ENCODE measurements around the gene PRKAR2B. TPM values are rescaled to one million over a fixed set of nuclear protein-coding genes. Genes with fewer than 3 reads are reported as not detected.

The PRKAR2B gene
- total RNA-seq, 1 donor from 2014 or later: 43.4 TPM

- Histone ChIP-seq H3K27me3 (no peaks in the 10 kb centered on the region), H3K9me3 (ENCODE audit: low read depth) (no peaks in the 10 kb centered on the region), H3K36me3 (no peaks in the 10 kb centered on the region), H3K4me3 (peak within 1 kb of the TSS; percentile 85), H3K4me1 (peaks cover 23% of the 10 kb centered on the region), H3K79me2 (ENCODE audit: low read depth) (peaks cover 36% of the 10 kb centered on the region), H3K4me2 (peak within 1 kb of the TSS; percentile 88), H4K20me1 (ENCODE audit: low read depth) (peaks cover 21% of the 10 kb centered on the region), H2AFZ (replicated peaks) (peak within 1 kb of the TSS; percentile 98), H3F3A (ENCODE audit: low read depth) (peaks cover 46% of the 10 kb centered on the region), H3K27ac (peak within 1 kb of the TSS; percentile 99), H3K9ac (peak within 1 kb of the TSS; percentile 87)
- peak; percentile 99 for DNase-seq (ENCODE audit: low spot score)
- Mint-ChIP-seq H3K27ac (peak within 1 kb of the TSS; percentile 91), H3K36me3 (no peaks in the 10 kb centered on the region), H3K4me3 (peak within 1 kb of the TSS; percentile 92), H3K4me1 (peaks cover 29% of the 10 kb centered on the region), H3K9me3 (no peaks in the 10 kb centered on the region), H3K27me3 (ENCODE audit: insufficient read depth, low read depth) (no peaks in the 10 kb centered on the region)
- TF ChIP-seq EZH2phosphoT487 (IDR thresholded peaks at IDR 0.05): no peak
Observed at GRCh38 chr7:107168233-107169119, 124.0 kb downstream of the PRKAR2B start, which contains the start of gene HBP1. Gene HBP1, plus strand, starts transcription at chr7:107169003. Its CDS starts 10,891 bp downstream, at chr7:107179894.

GRCh38 chr7:107169120-107170050 is 124.9 kb downstream of the PRKAR2B start:
- Histone ChIP-seq H3K4me1 (peaks cover 32% of the 10 kb centered on the region), H3K4me2 (peak overlapping the region; percentile 88), H3K36me3 (no peaks in the 10 kb centered on the region), H2AFZ (replicated peaks) (peak overlapping the region; percentile 58), H3K79me2 (ENCODE audit: low read depth) (peaks cover 46% of the 10 kb centered on the region), H3K4me3 (peak overlapping the region; percentile 85), H3K27ac (peak overlapping the region; percentile 99), H3F3A (ENCODE audit: low read depth) (peaks cover 49% of the 10 kb centered on the region), H4K20me1 (ENCODE audit: low read depth) (peaks cover 31% of the 10 kb centered on the region), H3K9ac (peak overlapping the region; percentile 87), H3K9me3 (ENCODE audit: low read depth) (no peaks in the 10 kb centered on the region), H3K27me3 (no peaks in the 10 kb centered on the region)
- H3K4me1 Mint-ChIP-seq: peaks cover 38% of the 10 kb centered on the region
- DNase-seq (ENCODE audit: low spot score): peak; percentile 98
- peak overlapping the region; percentile 92 for H3K4me3 Mint-ChIP-seq
- H3K27ac Mint-ChIP-seq: peak overlapping the region; percentile 91
- no peaks in the 10 kb centered on the region for H3K36me3 Mint-ChIP-seq
- TF ChIP-seq EZH2phosphoT487 (IDR thresholded peaks at IDR 0.05) (no peak), EZH2 (IDR thresholded peaks at IDR 0.05) (no peak)
- TF ChIP-seq, protein P1, sequence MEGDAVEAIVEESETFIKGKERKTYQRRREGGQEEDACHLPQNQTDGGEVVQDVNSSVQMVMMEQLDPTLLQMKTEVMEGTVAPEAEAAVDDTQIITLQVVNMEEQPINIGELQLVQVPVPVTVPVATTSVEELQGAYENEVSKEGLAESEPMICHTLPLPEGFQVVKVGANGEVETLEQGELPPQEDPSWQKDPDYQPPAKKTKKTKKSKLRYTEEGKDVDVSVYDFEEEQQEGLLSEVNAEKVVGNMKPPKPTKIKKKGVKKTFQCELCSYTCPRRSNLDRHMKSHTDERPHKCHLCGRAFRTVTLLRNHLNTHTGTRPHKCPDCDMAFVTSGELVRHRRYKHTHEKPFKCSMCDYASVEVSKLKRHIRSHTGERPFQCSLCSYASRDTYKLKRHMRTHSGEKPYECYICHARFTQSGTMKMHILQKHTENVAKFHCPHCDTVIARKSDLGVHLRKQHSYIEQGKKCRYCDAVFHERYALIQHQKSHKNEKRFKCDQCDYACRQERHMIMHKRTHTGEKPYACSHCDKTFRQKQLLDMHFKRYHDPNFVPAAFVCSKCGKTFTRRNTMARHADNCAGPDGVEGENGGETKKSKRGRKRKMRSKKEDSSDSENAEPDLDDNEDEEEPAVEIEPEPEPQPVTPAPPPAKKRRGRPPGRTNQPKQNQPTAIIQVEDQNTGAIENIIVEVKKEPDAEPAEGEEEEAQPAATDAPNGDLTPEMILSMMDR (IDR thresholded peaks at IDR 0.05): no peak
- no peaks in the 10 kb centered on the region for H3K9me3 Mint-ChIP-seq
- no peaks in the 10 kb centered on the region for H3K27me3 Mint-ChIP-seq (ENCODE audit: insufficient read depth, low read depth)

GRCh38 chr7:107170051-107170915 is 125.8 kb downstream of the PRKAR2B start:
- Mint-ChIP-seq H3K27me3 (ENCODE audit: insufficient read depth, low read depth) (no peaks in the 10 kb centered on the region), H3K9me3 (no peaks in the 10 kb centered on the region), H3K4me3 (peak overlapping the region; percentile 92), H3K4me1 (peaks cover 42% of the 10 kb centered on the region), H3K36me3 (no peaks in the 10 kb centered on the region), H3K27ac (peak overlapping the region; percentile 72)
- H3K27ac ChIP-seq: peak overlapping the region; percentile 99
- H3K4me3 ChIP-seq: peak overlapping the region; percentile 85
- H4K20me1 ChIP-seq (ENCODE audit: low read depth): peaks cover 37% of the 10 kb centered on the region
- no peaks in the 10 kb centered on the region for H3K9me3 ChIP-seq (ENCODE audit: low read depth)
- H3K27me3 ChIP-seq: no peaks in the 10 kb centered on the region
- H3K79me2 ChIP-seq (ENCODE audit: low read depth): peaks cover 54% of the 10 kb centered on the region
- peaks cover 49% of the 10 kb centered on the region for H3F3A ChIP-seq (ENCODE audit: low read depth)
- no peak overlapping the region for H2AFZ ChIP-seq (replicated peaks)
- no peaks in the 10 kb centered on the region for H3K36me3 ChIP-seq
- H3K4me1 ChIP-seq: peaks cover 36% of the 10 kb centered on the region
- peak overlapping the region; percentile 42 for H3K9ac ChIP-seq
- DNase-seq (ENCODE audit: low spot score): no peak
- H3K4me2 ChIP-seq: peak overlapping the region; percentile 88
- TF ChIP-seq EZH2phosphoT487 (IDR thresholded peaks at IDR 0.05) (no peak), EZH2 (IDR thresholded peaks at IDR 0.05) (no peak)
- TF ChIP-seq, protein P1 (IDR thresholded peaks at IDR 0.05): no peak

Data from neural progenitor cell (in vitro differentiated cells).